HG03439 (cell line): ENCODE measurements around the gene VPS41.

Experiments
- ATAC-seq: cut with Tn5 transposase; IDR thresholded peaks from one replicate; pipeline ENCODE4 v1.9.1; 2021; ENCODE audit warnings: mild to moderate bottlenecking, moderate library complexity; ENCODE audit not compliant: unreplicated experiment

VPS41 gene

GRCh38 chr7:38744746-38745145, 164.2 kb downstream of the VPS41 start:
- ATAC-seq, result no peak

- ATAC-seq, result no peak
Observed at GRCh38 chr7:38743899-38744298, 165.1 kb downstream of the VPS41 start.

GRCh38 chr7:38740041-38740440, 168.9 kb downstream of the VPS41 start:
- ATAC-seq, result no peak

- no peak for ATAC-seq
Observed at GRCh38 chr7:38736138-38736537, 172.9 kb downstream of the VPS41 start.

- no peak for ATAC-seq
Observed at GRCh38 chr7:38731215-38731614, 177.8 kb downstream of the VPS41 start.

- no peak for ATAC-seq
Observed at GRCh38 chr7:38728145-38728544, 180.8 kb downstream of the VPS41 start.

GRCh38 chr7:38727184-38727940, 181.6 kb downstream of the VPS41 start:
- ATAC-seq, result no peak

- no peak for ATAC-seq
Observed at GRCh38 chr7:38723327-38723726, 185.7 kb downstream of the VPS41 start.

GRCh38 chr7:38716397-38716796, 192.6 kb downstream of the VPS41 start:
- ATAC-seq, result no peak

GRCh38 chr7:38709123-38709522, 199.9 kb downstream of the VPS41 start:
- no peak for ATAC-seq

- no peak for ATAC-seq
Observed at GRCh38 chr7:38704751-38705150, 204.2 kb downstream of the VPS41 start.

- ATAC-seq, result no peak
Observed at GRCh38 chr7:38704041-38704547, 204.9 kb downstream of the VPS41 start.

GRCh38 chr7:38703093-38703492, 205.9 kb downstream of the VPS41 start:
- no peak for ATAC-seq

- ATAC-seq, result no peak
Observed at GRCh38 chr7:38702002-38702535, 206.9 kb downstream of the VPS41 start.

- no peak for ATAC-seq
Observed at GRCh38 chr7:38700116-38700515, 208.9 kb downstream of the VPS41 start.

GRCh38 chr7:38699471-38699870, 209.5 kb downstream of the VPS41 start:
- no peak for ATAC-seq

GRCh38 chr7:38694326-38694725, 214.7 kb downstream of the VPS41 start:
- no peak for ATAC-seq

GRCh38 chr7:38686888-38687287, 222.1 kb downstream of the VPS41 start:
- no peak for ATAC-seq

GRCh38 chr7:38685851-38686250, 223.1 kb downstream of the VPS41 start:
- ATAC-seq, result no peak

- ATAC-seq, result no peak
Observed at GRCh38 chr7:38682606-38683005, 226.4 kb downstream of the VPS41 start.

GRCh38 chr7:38681882-38682281, 227.1 kb downstream of the VPS41 start:
- no peak for ATAC-seq

- ATAC-seq, result no peak
Observed at GRCh38 chr7:38679419-38679818, 229.6 kb downstream of the VPS41 start.

- no peak for ATAC-seq
Observed at GRCh38 chr7:38678698-38679054, 230.3 kb downstream of the VPS41 start.
